HepG2 (cell line): ENCODE data around the gene HLA-F. TPM values are rescaled to one million over a fixed set of nuclear protein-coding genes. Genes with fewer than 3 reads are reported as not detected.

Experiments used
- AGO1 ChIP-seq: fragments of 200-400 bp; formaldehyde crosslinking; IDR thresholded peaks from 2 replicates; pipeline ENCODE4 v1.6.1; 2017; ENCODE audit warnings: mild to moderate bottlenecking, low read depth, low read length, moderate library complexity; ENCODE audit not compliant: poor library complexity, severe bottlenecking
- AHR ChIP-seq: IDR thresholded peaks from 2 replicates; pipeline ENCODE4 v1.6.1; 2018; ENCODE audit warnings: missing genetic modification reagents, missing compliant biosample characterization
- CERS6 ChIP-seq: sonication (generic); formaldehyde crosslinking; IDR thresholded peaks from 2 replicates; pipeline ENCODE4 v1.5.0; 2020; ENCODE audit warnings: missing genetic modification reagents
- FOXA3 ChIP-seq: IDR thresholded peaks from 2 replicates; pipeline ENCODE4 v1.6.1; 2016; ENCODE audit warnings: missing genetic modification reagents, missing compliant biosample characterization
- MEF2D ChIP-seq: sonication (generic); formaldehyde crosslinking; IDR thresholded peaks from 2 replicates; pipeline ENCODE4 v1.5.1; 2020; ENCODE audit warnings: mild to moderate bottlenecking, missing genetic modification reagents
- NR3C1 ChIP-seq: sonication (generic); formaldehyde crosslinking; IDR thresholded peaks from 2 replicates; pipeline ENCODE4 v1.4.0; 2020; ENCODE audit warnings: missing genetic modification reagents
- PAX8 ChIP-seq: sonication (generic); formaldehyde crosslinking; IDR thresholded peaks from 2 replicates; pipeline ENCODE4 v1.8.0; 2022; ENCODE audit warnings: mild to moderate bottlenecking, missing genetic modification reagents, borderline replicate concordance
- PHF21A ChIP-seq: sonication (generic); formaldehyde crosslinking; IDR thresholded peaks from 2 replicates; pipeline ENCODE4 v1.5.0; 2020; ENCODE audit warnings: mild to moderate bottlenecking, missing genetic modification reagents
- POLR2G ChIP-seq: fragments of 200-400 bp; formaldehyde crosslinking; IDR thresholded peaks from 2 replicates; pipeline ENCODE4 v1.6.1; 2018; ENCODE audit warnings: mild to moderate bottlenecking, low read depth, low read length, moderate library complexity
- XRCC5 ChIP-seq: fragments of 200-400 bp; formaldehyde crosslinking; optimal IDR thresholded peaks from 2 replicates; pipeline ENCODE3; 2017; ENCODE audit warnings: mild to moderate bottlenecking, low read length
- ZC3H13 ChIP-seq: sonication (generic); formaldehyde crosslinking; IDR thresholded peaks from 2 replicates; pipeline ENCODE4 v1.8.1; 2023; ENCODE audit warnings: mild to moderate bottlenecking, missing genetic modification reagents, moderate library complexity
- ZGPAT ChIP-seq: IDR thresholded peaks from 2 replicates; pipeline ENCODE4 v1.6.1; 2016; ENCODE audit warnings: mild to moderate bottlenecking
- ZHX2 ChIP-seq, 2 experiments: sonication (generic) in 1 of 2; formaldehyde crosslinking in 1 of 2; IDR thresholded peaks; 2 replicates each; pipeline versions ENCODE4 v1.6.1 to v1.9.0; 2014 to 2022; ENCODE audit warnings: antibody characterized with exemption in 1 of 2, borderline replicate concordance in 1 of 2, inconsistent platforms in 1 of 2, low read depth in 1 of 2, missing genetic modification reagents in 1 of 2
- ZMYM3 ChIP-seq: sonication (generic); formaldehyde crosslinking; IDR thresholded peaks from 2 replicates; pipeline ENCODE4 v1.5.1; 2020; ENCODE audit warnings: mild to moderate bottlenecking, missing genetic modification reagents
- ZNF101 ChIP-seq: sonication (generic); formaldehyde crosslinking; IDR thresholded peaks from 2 replicates; pipeline ENCODE4 v1.4.0; 2020; ENCODE audit warnings: mild to moderate bottlenecking, low read depth, missing genetic modification reagents, borderline replicate concordance
- ZNF589 ChIP-seq: sonication (generic); formaldehyde crosslinking; conservative IDR thresholded peaks from 2 replicates; pipeline ENCODE4 v1.8.0; 2022; ENCODE audit warnings: mild to moderate bottlenecking, moderate library complexity, missing genetic modification reagents
- ZNF709 ChIP-seq: sonication (generic); formaldehyde crosslinking; IDR thresholded peaks from 2 replicates; pipeline ENCODE4 v1.5.0; 2020; ENCODE audit warnings: mild to moderate bottlenecking, missing genetic modification reagents
- ZNF724P ChIP-seq: sonication (generic); formaldehyde crosslinking; IDR thresholded peaks from 2 replicates; pipeline ENCODE4 v1.8.0; 2022; ENCODE audit warnings: missing genetic modification reagents, borderline replicate concordance
- ZSCAN5A ChIP-seq: sonication (generic); formaldehyde crosslinking; IDR thresholded peaks from 2 replicates; pipeline ENCODE4 v1.8.0; 2022; ENCODE audit warnings: mild to moderate bottlenecking, missing genetic modification reagents, borderline replicate concordance
- polyA plus RNA-seq, 8 experiments: library from polyadenylated mRNA; depleted of rRNA in 3 of 8; stranded (reverse) in 7 of 8; unstranded in 1 of 8; fragments of >200 nt; fragmentation: Illumina TruSeq in 4 of 8; extraction: Trizol in 4 of 8; gene quantifications; 2 replicates each; pipeline versions ENCODE4 v1.2.1 to v1.2.3, GENCODE V29; 2011 to 2016; ENCODE audit warnings: low read depth in 4 of 8, missing spikeins in 1 of 8, mixed read lengths in 1 of 8; ENCODE audit not compliant: insufficient read depth in 1 of 8
- total RNA-seq, 5 experiments: library from RNA; depleted of rRNA; stranded (reverse); fragments of >200 nt; fragmentation: Illumina TruSeq; extraction: Trizol; gene quantifications; 2 replicates each; pipeline ENCODE4 v1.2.3, GENCODE V29; 2016; ENCODE audit warnings: low read depth in 1 of 5

The HLA-F gene
- total and polyA plus RNA-seq, 2 of the 13 experiments (the other 11 are each of a cell fraction or from before 2014, with no cell fraction given): 6.0 to 6.1 TPM

- TF ChIP-seq ZHX2 (IDR thresholded peaks at IDR 0.05; ENCODE audit: low read depth) (no peak), ZHX2 (CRISPR knock-in tag; IDR thresholded peaks at IDR 0.05; ENCODE audit: borderline replicate concordance) (no peak), AHR (CRISPR knock-in tag) (no peak), ZNF709 (no peak), ZNF101 (no peak), ZGPAT (no peak), ZNF589 (CRISPR knock-in tag) (no peak), PAX8 (no peak), PHF21A (CRISPR knock-in tag) (no peak), POLR2G (no peak), ZSCAN5A (CRISPR knock-in tag) (no peak), FOXA3 (CRISPR knock-in tag) (no peak), MEF2D (CRISPR knock-in tag) (no peak), CERS6 (no peak), AGO1 (no peak), ZNF724P (CRISPR knock-in tag) (no peak), ZMYM3 (CRISPR knock-in tag) (no peak), ZC3H13 (CRISPR knock-in tag) (no peak), NR3C1 (CRISPR knock-in tag) (no peak), XRCC5 (peak; percentile 49)
Measured at GRCh38 chr6:29737707-29738630, 14.7 kb downstream of the HLA-F start (continued).
